K562 (cell line): ENCODE data around the gene MRGPRD. TPM values are rescaled to one million over a fixed set of nuclear protein-coding genes. Genes with fewer than 3 reads are reported as not detected.

Experiments used
- ATAC-seq: fragments of 200-7000 bp; cut with Tn5 transposase; 3 replicates; pipeline ENCODE4 v1.9.1; 2020; ENCODE audit warnings: moderate library complexity
- BruUV-seq: library from RNA; stranded (reverse); fragments of 400-500 nt; replicated peaks from 2 replicates; lab custom pipeline; 2021; lab: Mats Ljungman, UMichigan
- CTCF ChIA-PET: fragments of 300-600 bp; formaldehyde crosslinking; extraction: SDS; loops from one replicate; lab custom pipeline; 2021; ENCODE audit warnings: low intra/inter-chr PET ratio; lab: Yijun Ruan, JAX
- POLR2A ChIA-PET: fragments of 300-600, 350-650 bp; sonication (Branson Sonifier 250); formaldehyde crosslinking; extraction: SDS; loops from one replicate; lab custom pipeline; 2021; ENCODE audit warnings: antibody characterized with exemption, inconsistent platforms; lab: Yijun Ruan, JAX
- DNase-seq, 4 experiments: peaks; one replicate each; pipeline versions ENCODE4 v3.0.0 to v3.0.0-alpha.2; 2011 to 2018; ENCODE audit warnings: low spot score in 3 of 4, mixed read lengths in 3 of 4; ENCODE audit errors: extremely low read depth in 1 of 4
- FAIRE-seq: peaks from 2 replicates; lab custom pipeline; 2011; peaks lifted over from hg19 to GRCh38; lab: Jason Lieb, UNC
- H2AFZ ChIP-seq: 2 replicates; pipeline ENCODE4 v1.6.0; 2011; ENCODE audit warnings: low read depth, low read length, control low read depth, inconsistent platforms
- H3K27ac ChIP-seq: fragments of 200-600 bp; 3 replicates; pipeline ENCODE4 v1.8.0; 2011; ENCODE audit warnings: low read depth, mild to moderate bottlenecking, control low read depth, inconsistent platforms, low read length, moderate library complexity, mixed read lengths; ENCODE audit errors: extremely low read depth
- H3K27me3 ChIP-seq, 2 experiments: fragments of 300-600 bp in 1 of 2; 2 replicates in 1 of 2; 3 replicates in 1 of 2; pipeline versions ENCODE4 v1.6.0 to v1.8.0; 2011; ENCODE audit warnings: inconsistent platforms in 2 of 2, low read length in 2 of 2, mild to moderate bottlenecking in 1 of 2, mixed read lengths in 1 of 2, moderate library complexity in 1 of 2; ENCODE audit not compliant: control insufficient read depth in 2 of 2, insufficient read depth in 2 of 2
- H3K36me3 ChIP-seq: fragments of 300-600 bp; 3 replicates; pipeline ENCODE4 v1.8.0; 2011; ENCODE audit warnings: mild to moderate bottlenecking, low read length, inconsistent platforms; ENCODE audit not compliant: control insufficient read depth, insufficient read depth
- H3K4me1 ChIP-seq, 2 experiments: fragments of 200-600 bp in 1 of 2; replicated peaks in 1 of 2; 2 replicates in 1 of 2; 3 replicates in 1 of 2; pipeline versions ENCODE4 v1.5.1 to v1.8.0; 2011; ENCODE audit warnings: inconsistent platforms in 2 of 2, low read length in 2 of 2, mild to moderate bottlenecking in 1 of 2, mixed read lengths in 1 of 2, moderate library complexity in 1 of 2; ENCODE audit not compliant: control insufficient read depth in 2 of 2, insufficient read depth in 2 of 2
- H3K4me2 ChIP-seq: 2 replicates; pipeline ENCODE4 v1.6.1; 2011; ENCODE audit warnings: low read length, control low read depth, inconsistent platforms, mixed read lengths; ENCODE audit not compliant: insufficient read depth
- H3K4me3 ChIP-seq: fragments of 200-600 bp; sonication (generic), shearing (Covaris generic); 2 replicates; pipeline ENCODE4 v1.5.1; 2016; ENCODE audit warnings: control low read depth, inconsistent platforms
- H3K79me2 ChIP-seq: fragments of 200-600 bp; 3 replicates; pipeline ENCODE4 v1.8.0; 2011; ENCODE audit warnings: low read length, inconsistent platforms; ENCODE audit not compliant: control insufficient read depth, insufficient read depth
- H3K9ac ChIP-seq, 2 experiments: 2 replicates each; pipeline versions ENCODE4 v1.6.0 to v1.6.1; 2011; ENCODE audit warnings: low read depth in 2 of 2, low read length in 2 of 2, control low read depth in 1 of 2, inconsistent platforms in 1 of 2, mild to moderate bottlenecking in 1 of 2, mixed read lengths in 1 of 2; ENCODE audit not compliant: insufficient read depth in 1 of 2
- H3K9me1 ChIP-seq: one replicate; pipeline ENCODE4 v1.6.0; 2011; ENCODE audit warnings: inconsistent platforms, mild to moderate bottlenecking, low read length, moderate library complexity; ENCODE audit not compliant: control insufficient read depth, insufficient read depth
- H3K9me3 ChIP-seq: replicated peaks from 2 replicates; pipeline ENCODE4 v1.5.1; 2011; ENCODE audit warnings: low read depth, low read length, inconsistent platforms; ENCODE audit not compliant: control insufficient read depth, insufficient read depth
- H4K20me1 ChIP-seq: replicated peaks from 2 replicates; pipeline ENCODE4 v1.6.1; 2011; ENCODE audit warnings: low read length, inconsistent platforms, mixed read lengths; ENCODE audit not compliant: control insufficient read depth, insufficient read depth
- FOXA3 ChIP-seq, 2 experiments: fragments of 450-650 bp in 1 of 2; sonication (generic) in 1 of 2; formaldehyde crosslinking; IDR thresholded peaks in 1 of 2; conservative IDR thresholded peaks in 1 of 2; 2 replicates each; pipeline versions ENCODE4 v1.4.0 to v1.8.0; 2020 to 2022; ENCODE audit warnings: mild to moderate bottlenecking in 2 of 2, missing genetic modification reagents in 1 of 2
- MITF ChIP-seq: IDR thresholded peaks from 2 replicates; pipeline ENCODE4 v1.6.1; 2014; ENCODE audit warnings: antibody characterized with exemption
- WGBS: fragments of 100-300 bp; shearing (Covaris generic); methylation state at CpG from one replicate; pipeline ENCODE4 v1.1.6; 2016; ENCODE audit warnings: low coverage, mixed read lengths; ENCODE audit not compliant: insufficient coverage; ENCODE audit errors: missing lambda C conversion rate; 5-methylcytosine and 5-hydroxymethylcytosine counted together
- in situ Hi-C: fragments of 300-500 bp; cut with MboI; formaldehyde crosslinking; loops from 4 replicates; pipeline ENCODE4 v1.15.0; 2018; ENCODE audit warnings: inconsistent platforms, mixed read lengths
- intact Hi-C: fragments of 100-400 bp; cut with micrococcal nuclease; formaldehyde crosslinking; loops from 2 replicates; pipeline ENCODE4 v1.14.2; 2022
- polyA plus RNA-seq, 8 experiments: library from polyadenylated mRNA; depleted of rRNA in 4 of 8; stranded (reverse) in 5 of 8; unstranded in 3 of 8; fragments of >200 nt; fragmentation: Nextera tagmentation in 2 of 8; fragmentation: Illumina TruSeq in 1 of 8; extraction: Ambion mirVana in 2 of 8; extraction: Trizol in 1 of 8; gene quantifications; 2 replicates each; pipeline versions ENCODE4 v1.2.1 to v1.2.3, GENCODE V29; 2011 to 2014; ENCODE audit warnings: inconsistent platforms in 1 of 8, missing spikeins in 1 of 8
- total RNA-seq, 7 experiments: library from RNA; depleted of rRNA in 6 of 7; stranded (reverse); fragments of >200 nt in 6 of 7; fragmentation: Illumina TruSeq in 2 of 7; extraction: Trizol in 2 of 7; gene quantifications; 2 replicates each; pipeline versions ENCODE4 v1.2.1 to v1.2.3, GENCODE V29; 2011 to 2021; ENCODE audit warnings: low replicate concordance in 1 of 7
- TF ChIP-seq, protein P1 (sequence below): IDR thresholded peaks from 2 replicates; pipeline ENCODE4 v1.6.1; 2012; ENCODE audit warnings: low read depth, low read length, improper control_type of control experiment, borderline replicate concordance
- TF ChIP-seq, protein P2 (sequence below): fragments of 250-450 bp; sonication (Bioruptor Pico); IDR thresholded peaks from 2 replicates; pipeline ENCODE4 v1.4.0; 2020; ENCODE audit warnings: mild to moderate bottlenecking, moderate library complexity, borderline replicate concordance

Gene MRGPRD
- total and polyA plus RNA-seq, 9 of the 15 experiments (the other 6 are each of a cell fraction or from before 2014, with no cell fraction given) = not detected

DNA sequence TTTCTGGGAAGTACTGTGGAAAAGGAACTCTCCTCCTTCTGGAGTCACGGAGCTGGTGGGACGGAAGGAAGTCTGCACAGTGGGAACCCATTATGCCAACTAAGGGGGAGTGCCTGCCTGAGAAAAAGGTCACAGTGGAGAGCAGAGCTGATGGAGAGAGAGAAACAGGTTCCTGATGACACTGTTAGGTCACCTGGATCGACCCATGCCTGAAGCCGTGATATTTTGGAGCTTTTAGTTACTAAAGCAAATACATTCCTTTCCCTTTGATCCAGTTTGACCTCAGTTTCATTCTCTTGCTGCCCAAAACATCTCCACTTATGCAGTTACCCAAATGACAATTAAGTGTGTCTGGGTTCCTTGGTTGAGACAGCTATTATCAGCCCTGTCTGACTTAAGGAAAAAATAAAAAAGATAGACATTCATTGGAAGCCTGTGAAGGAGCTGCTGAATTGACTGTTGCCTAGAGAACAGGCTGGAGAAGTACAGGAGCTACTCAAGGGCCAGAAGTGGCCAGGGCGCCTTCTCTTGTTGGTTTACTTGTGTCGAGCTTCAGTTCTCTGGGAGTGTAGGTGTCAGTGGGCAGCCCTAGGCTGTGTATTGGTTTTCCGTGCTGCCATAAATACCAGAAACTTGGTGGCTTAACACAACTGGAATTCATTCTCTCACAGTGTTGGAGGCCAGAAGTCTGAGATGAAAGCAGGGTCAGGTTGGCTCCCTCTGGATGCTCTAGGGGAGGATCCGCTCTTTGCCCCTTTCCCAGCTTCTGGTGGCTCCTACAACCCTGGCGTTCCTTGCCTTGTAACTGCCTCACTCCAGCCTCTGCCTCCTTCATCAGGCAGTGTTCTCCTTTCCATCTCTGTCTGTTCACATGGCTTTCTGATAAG lies 13.6 kb downstream of the MRGPRD start:
- ChIA-PET POLR2A (interaction anchor here (0.6 to 1.0 kb wide), 2 partner anchors 16 to 228 kb away, joined by 3 to 4 read pairs; no protein-coding TSS in a partner anchor), CTCF (no interaction called here)
- FAIRE-seq (no peak), DNase-seq (no peak), ATAC-seq (no peak)
- WGBS = 4% methylated on average over 9 of the region's 9 CpGs
- intact Hi-C loops = no loop called here
- Histone ChIP-seq H3K4me3 (no peak overlapping the region), H3K27ac (no peak overlapping the region), H4K20me1 (no peaks in the 10 kb centered on the region), H3K9ac (no peak overlapping the region), H3K36me3 (no peaks in the 10 kb centered on the region), H3K4me1 (no peaks in the 10 kb centered on the region; a peak in 1 of 5 replicates), H3K27me3 (peaks cover 43 to 76% of the 10 kb centered on the region in 2 experiments), H3K4me2 (no peak overlapping the region), H3K9me1 (no peaks in the 10 kb centered on the region), H3K79me2 (no peaks in the 10 kb centered on the region), H2AFZ (no peak overlapping the region)
- in situ Hi-C loops = no loop called here
- BruUV-seq = no TSS peak
- TF ChIP-seq FOXA3 (CRISPR knock-in tag; conservative IDR thresholded peaks at IDR 0.05 in 1 of 2, IDR thresholded peaks at IDR 0.05 in 1 of 2) (no peak), MITF (no peak)
- TF ChIP-seq, protein P1, sequence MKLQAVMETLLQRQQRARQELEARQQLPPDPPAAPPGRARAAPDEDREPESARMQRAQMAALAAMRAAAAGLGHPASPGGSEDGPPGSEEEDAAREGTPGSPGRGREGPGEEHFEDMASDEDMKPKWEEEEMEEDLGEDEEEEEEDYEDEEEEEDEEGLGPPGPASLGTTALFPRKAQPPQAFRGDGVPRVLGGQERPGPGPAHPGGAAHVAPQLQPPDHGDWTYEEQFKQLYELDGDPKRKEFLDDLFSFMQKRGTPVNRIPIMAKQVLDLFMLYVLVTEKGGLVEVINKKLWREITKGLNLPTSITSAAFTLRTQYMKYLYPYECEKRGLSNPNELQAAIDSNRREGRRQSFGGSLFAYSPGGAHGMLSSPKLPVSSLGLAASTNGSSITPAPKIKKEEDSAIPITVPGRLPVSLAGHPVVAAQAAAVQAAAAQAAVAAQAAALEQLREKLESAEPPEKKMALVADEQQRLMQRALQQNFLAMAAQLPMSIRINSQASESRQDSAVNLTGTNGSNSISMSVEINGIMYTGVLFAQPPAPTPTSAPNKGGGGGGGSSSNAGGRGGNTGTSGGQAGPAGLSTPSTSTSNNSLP = no peak
- TF ChIP-seq, protein P2, sequence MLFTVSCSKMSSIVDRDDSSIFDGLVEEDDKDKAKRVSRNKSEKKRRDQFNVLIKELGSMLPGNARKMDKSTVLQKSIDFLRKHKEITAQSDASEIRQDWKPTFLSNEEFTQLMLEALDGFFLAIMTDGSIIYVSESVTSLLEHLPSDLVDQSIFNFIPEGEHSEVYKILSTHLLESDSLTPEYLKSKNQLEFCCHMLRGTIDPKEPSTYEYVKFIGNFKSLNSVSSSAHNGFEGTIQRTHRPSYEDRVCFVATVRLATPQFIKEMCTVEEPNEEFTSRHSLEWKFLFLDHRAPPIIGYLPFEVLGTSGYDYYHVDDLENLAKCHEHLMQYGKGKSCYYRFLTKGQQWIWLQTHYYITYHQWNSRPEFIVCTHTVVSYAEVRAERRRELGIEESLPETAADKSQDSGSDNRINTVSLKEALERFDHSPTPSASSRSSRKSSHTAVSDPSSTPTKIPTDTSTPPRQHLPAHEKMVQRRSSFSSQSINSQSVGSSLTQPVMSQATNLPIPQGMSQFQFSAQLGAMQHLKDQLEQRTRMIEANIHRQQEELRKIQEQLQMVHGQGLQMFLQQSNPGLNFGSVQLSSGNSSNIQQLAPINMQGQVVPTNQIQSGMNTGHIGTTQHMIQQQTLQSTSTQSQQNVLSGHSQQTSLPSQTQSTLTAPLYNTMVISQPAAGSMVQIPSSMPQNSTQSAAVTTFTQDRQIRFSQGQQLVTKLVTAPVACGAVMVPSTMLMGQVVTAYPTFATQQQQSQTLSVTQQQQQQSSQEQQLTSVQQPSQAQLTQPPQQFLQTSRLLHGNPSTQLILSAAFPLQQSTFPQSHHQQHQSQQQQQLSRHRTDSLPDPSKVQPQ (CRISPR knock-in tag) = no peak
- TF ChIP-seq, all 486 proteins: peak for 0
- no peaks in the 10 kb centered on the region for H3K9me3 ChIP-seq
